ENCODE measurements around the gene CENPX. TPM values are rescaled to one million over a fixed set of nuclear protein-coding genes. Genes with fewer than 3 reads are reported as not detected.

Gene CENPX
- 100 to 1,000 TPM in 3 of 4 donors, 10 to 100 TPM in 1; 43.4 to 241 (median 122) TPM for polyA plus RNA-seq
- long read RNA-seq, donor 1, result 0 reads
- long read RNA-seq, donor 2, partial matches to known transcripts, result 0 of 13 reads
- long read RNA-seq, donor 2, other reads (novel, unspliced or antisense), result 0 of 13 reads
- long read RNA-seq, donor 3, transcript CENPX-202 (5 exons, 805 nt), result major isoform, 17 of 36 reads
- long read RNA-seq, donor 3, transcript CENPX-201 (4 exons, 751 nt), result minor isoform, 14 of 36 reads
- long read RNA-seq, donor 3, partial matches to known transcripts, result 0 of 36 reads
- long read RNA-seq, donor 3, other reads (novel, unspliced or antisense), result 0 of 36 reads
- long read RNA-seq, donor 4, partial matches to known transcripts, result 0 of 1 reads
- long read RNA-seq, donor 4, other reads (novel, unspliced or antisense), result 0 of 1 reads
- long read RNA-seq, donor 5, transcript CENPX-202 (5 exons, 805 nt), result minor isoform, 5 of 13 reads
- long read RNA-seq, donor 5, transcript CENPX-201 (4 exons, 751 nt), result major isoform, 7 of 13 reads
- long read RNA-seq, donor 5, partial matches to known transcripts, result 0 of 13 reads
- long read RNA-seq, donor 5, other reads (novel, unspliced or antisense), result 0 of 13 reads
- long read RNA-seq, donor 6, transcript CENPX-202 (5 exons, 805 nt), result minor isoform, 11 of 34 reads
- long read RNA-seq, donor 6, transcript CENPX-201 (4 exons, 751 nt), result major isoform, 17 of 34 reads
- long read RNA-seq, donor 6, partial matches to known transcripts, result 0 of 34 reads
- long read RNA-seq, donor 6, other reads (novel, unspliced or antisense), result 0 of 34 reads
- long read RNA-seq, donor 7, transcript CENPX-201 (4 exons, 751 nt), result major isoform, 44 of 72 reads
- long read RNA-seq, donor 7, transcript CENPX-202 (5 exons, 805 nt), result minor isoform, 24 of 72 reads
- long read RNA-seq, donor 7, partial matches to known transcripts, result 0 of 72 reads
- long read RNA-seq, donor 7, other reads (novel, unspliced or antisense), result 0 of 72 reads
- long read RNA-seq, donor 8, partial matches to known transcripts, result 0 of 9 reads
- long read RNA-seq, donor 8, other reads (novel, unspliced or antisense), result 0 of 9 reads
- long read RNA-seq, donor 9, partial matches to known transcripts, result 0 of 6 reads
- long read RNA-seq, donor 9, other reads (novel, unspliced or antisense), result 0 of 6 reads
- long read RNA-seq, donor 10, transcript CENPX-201 (4 exons, 751 nt), result major isoform, 23 of 48 reads
- long read RNA-seq, donor 10, transcript CENPX-202 (5 exons, 805 nt), result minor isoform, 20 of 48 reads
- long read RNA-seq, donor 10, partial matches to known transcripts, result 0 of 48 reads
- long read RNA-seq, donor 10, other reads (novel, unspliced or antisense), result 0 of 48 reads

DNA sequence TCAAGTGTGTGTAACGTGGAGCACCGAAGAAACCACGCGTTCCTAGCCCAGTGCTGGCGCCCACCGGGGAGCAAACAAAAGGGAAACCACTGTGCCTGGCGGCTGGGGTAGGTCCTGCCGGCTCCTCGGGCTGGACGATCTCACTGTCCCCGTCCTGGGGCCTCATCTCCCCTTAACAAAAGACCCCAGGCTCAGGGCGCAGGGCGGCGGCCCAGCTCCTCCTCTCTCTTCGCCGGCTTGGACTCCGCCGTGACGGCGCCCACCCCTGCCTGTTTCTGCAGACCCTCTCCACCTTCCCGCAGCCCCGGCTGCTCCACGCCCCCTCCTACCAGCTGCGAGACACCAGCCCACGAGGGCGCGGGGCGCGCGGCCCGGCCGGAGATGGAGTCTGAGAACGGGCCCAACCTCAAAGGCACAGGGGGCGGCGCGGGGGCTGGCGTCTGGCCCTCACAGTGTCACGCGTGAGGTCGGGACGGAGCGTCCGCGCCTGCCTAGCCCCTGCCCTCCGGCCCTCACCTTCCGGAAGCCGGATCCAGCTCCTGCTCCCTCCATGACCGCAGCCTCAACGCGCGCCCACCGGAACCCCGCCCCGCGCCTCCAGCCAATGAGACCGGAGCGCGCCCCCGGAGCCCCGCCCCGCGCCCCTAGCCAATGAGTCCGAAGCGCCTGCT, at the start of gene CENPX:
TSS of gene CENPX (minus strand) at position 569 of the 671 bp plus-strand sequence. CDS start at position 552, 17 bp downstream.
- H3K27ac ChIP-seq (ENCODE audit: low read depth in 1 of 3, low read length in 2 of 3), result peak within 1 kb of the TSS; percentile 26 to 85 (median 28)

DNA sequence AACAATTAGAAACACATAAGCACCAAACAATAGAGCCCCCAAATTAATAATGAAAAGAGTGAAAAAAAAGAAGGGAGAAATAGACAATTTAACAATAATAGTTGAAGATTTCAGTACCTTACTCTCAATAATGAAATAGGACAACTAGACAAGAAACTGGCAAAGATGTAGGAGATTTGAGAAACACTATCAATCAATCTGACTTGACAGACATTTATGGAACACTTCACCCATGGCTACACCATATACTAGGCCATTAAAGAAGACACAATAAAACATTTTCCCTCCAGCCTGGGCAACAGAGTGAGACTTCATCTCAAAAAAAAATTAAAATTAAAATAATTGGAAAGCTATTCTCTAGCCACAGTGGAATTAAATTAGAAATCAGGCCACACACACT, 47.9 kb upstream of the CENPX start:
- FAIRE-seq (no peak), DNase-seq (no peak)

More for the DNA sequence above, at the start of gene CENPX:
- H3K36me3 ChIP-seq (ENCODE audit: control insufficient read depth in 3 of 3, insufficient read depth in 2 of 3, low read depth in 1 of 3, low read length in 3 of 3), result peaks cover 0 to 57% (median 0%) of the 10 kb centered on the region in 3 donors
- 0 to 1% (median 0%) methylated on average over 38 to 64 of the region's 64 CpGs for WGBS, 3 donors
- no peaks in the 10 kb centered on the region for H3K9me3 ChIP-seq (ENCODE audit: control insufficient read depth in 2 of 2, insufficient read depth in 1 of 2, low read depth in 1 of 2, low read length in 1 of 2)
- H3K4me3 ChIP-seq (ENCODE audit: low read depth in 1 of 3, low read length in 3 of 3), result peak within 1 kb of the TSS; percentile 76 to 82 (median 77)
- H3K27me3 ChIP-seq (ENCODE audit: control insufficient read depth in 3 of 3, insufficient read depth in 3 of 3, low read length in 3 of 3), result no peaks in the 10 kb centered on the region
- FAIRE-seq (no peak), DNase-seq (peak in 1 of 2 donors; percentile 10)
- H3K4me1 ChIP-seq (ENCODE audit: control insufficient read depth in 3 of 3, insufficient read depth in 2 of 3, low read depth in 1 of 3, low read length in 2 of 3), result peaks cover 2 to 35% (median 5%) of the 10 kb centered on the region in 3 donors

DNA sequence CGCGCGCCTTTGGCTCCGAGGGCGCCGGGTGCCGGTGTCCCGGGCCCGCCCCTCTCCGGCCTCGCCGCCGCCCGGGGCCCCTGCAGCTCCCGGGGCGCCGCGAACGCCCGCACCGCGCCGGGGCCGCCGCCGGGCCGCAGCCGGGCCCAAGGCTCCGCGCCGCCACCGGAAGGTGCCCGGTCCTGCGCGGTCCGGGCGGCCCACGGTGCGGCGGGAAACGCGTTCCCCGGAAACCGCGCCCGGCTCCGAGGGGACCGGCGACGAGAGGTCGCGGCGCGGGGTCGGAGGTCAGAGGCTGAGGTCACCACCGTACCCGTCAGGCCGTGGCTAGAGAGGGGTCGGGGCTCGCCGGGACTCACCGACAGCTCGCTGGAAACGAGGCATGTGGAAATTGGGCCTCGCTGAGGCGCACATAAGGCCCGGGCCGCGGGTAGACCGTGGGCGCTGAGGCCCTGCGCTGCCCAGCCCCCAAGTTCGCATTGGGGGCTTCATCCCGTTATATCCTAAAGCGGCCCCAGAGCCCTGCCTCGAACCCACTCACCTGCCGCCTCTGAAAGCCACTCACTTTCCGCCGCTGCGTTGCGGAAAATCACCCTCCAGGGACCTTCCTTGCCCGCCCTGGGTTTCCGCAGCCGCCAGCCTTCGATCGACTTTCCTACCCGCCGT, 43.1 kb upstream of the CENPX start, which contains the start of gene DUS1L:
TSS of gene DUS1L (minus strand) at position 167 of the 666 bp plus-strand sequence. CDS start 745 bp downstream, outside the sequence.
- H3K9me3 ChIP-seq (ENCODE audit: control insufficient read depth in 2 of 2, insufficient read depth in 1 of 2, low read depth in 1 of 2, low read length in 1 of 2), result no peaks in the 10 kb centered on the region
- peaks cover 0 to 35% (median 4%) of the 10 kb centered on the region in 3 donors for H3K36me3 ChIP-seq (ENCODE audit: control insufficient read depth in 3 of 3, insufficient read depth in 2 of 3, low read depth in 1 of 3, low read length in 3 of 3)
- peak within 1 kb of the TSS; percentile 67 to 95 (median 85) for H3K4me3 ChIP-seq (ENCODE audit: low read depth in 1 of 3, low read length in 3 of 3)
- FAIRE-seq (no peak), DNase-seq (peak; percentile 57 to 73)
- H3K4me1 ChIP-seq (ENCODE audit: control insufficient read depth in 3 of 3, insufficient read depth in 2 of 3, low read depth in 1 of 3, low read length in 2 of 3), result peaks cover 5 to 9% (median 5%) of the 10 kb centered on the region in 3 donors
- H3K27me3 ChIP-seq (ENCODE audit: control insufficient read depth in 3 of 3, insufficient read depth in 3 of 3, low read length in 3 of 3), result no peaks in the 10 kb centered on the region
- peak within 1 kb of the TSS; percentile 15 to 80 (median 67) for H3K27ac ChIP-seq (ENCODE audit: low read depth in 1 of 3, low read length in 2 of 3)
- 8 to 17% (median 13%) methylated on average over 65 to 88 of the region's 88 CpGs for WGBS, 3 donors

More for the DNA sequence above, 47.9 kb upstream of the CENPX start:
- H3K4me1 ChIP-seq (ENCODE audit: control insufficient read depth in 3 of 3, insufficient read depth in 2 of 3, low read depth in 1 of 3, low read length in 2 of 3), result peaks cover 1 to 5% (median 3%) of the 10 kb centered on the region in 3 donors
- no peaks in the 10 kb centered on the region for H3K36me3 ChIP-seq (ENCODE audit: control insufficient read depth in 3 of 3, insufficient read depth in 2 of 3, low read depth in 1 of 3, low read length in 3 of 3)
- no peaks in the 10 kb centered on the region for H3K27me3 ChIP-seq (ENCODE audit: control insufficient read depth in 3 of 3, insufficient read depth in 3 of 3, low read length in 3 of 3)
- no peak overlapping the region for H3K4me3 ChIP-seq (ENCODE audit: low read depth in 1 of 3, low read length in 3 of 3)
- H3K27ac ChIP-seq (ENCODE audit: low read depth in 1 of 3, low read length in 2 of 3), result no peak overlapping the region
- no peaks in the 10 kb centered on the region for H3K9me3 ChIP-seq (ENCODE audit: control insufficient read depth in 2 of 2, insufficient read depth in 1 of 2, low read depth in 1 of 2, low read length in 1 of 2)

DNA sequence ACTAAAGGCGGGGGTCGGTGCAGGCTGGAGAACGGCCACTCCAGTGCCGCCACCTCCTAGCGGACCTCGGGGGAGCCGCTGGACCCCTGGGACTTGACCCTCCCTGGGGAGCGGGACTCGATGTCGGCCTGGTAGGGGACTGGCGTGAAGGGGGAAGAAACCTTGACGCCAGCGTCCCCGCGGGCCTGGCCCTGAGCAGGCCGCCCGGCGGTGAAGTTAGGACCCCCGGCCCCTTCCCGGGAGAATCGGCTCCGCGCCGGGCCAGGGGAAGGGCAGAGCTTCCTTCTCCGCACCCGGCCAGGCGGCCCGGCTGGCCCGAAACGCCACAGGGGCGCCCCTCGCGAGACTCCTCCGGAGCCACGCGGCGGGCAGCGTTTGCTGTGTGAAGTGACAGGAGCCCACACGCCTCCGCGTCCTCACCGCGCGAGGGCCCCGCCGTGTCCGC, 42.5 kb upstream of the CENPX start:
- no peak for FAIRE-seq
- DNase-seq, result peak in 1 of 2 donors; percentile 55
- Histone ChIP-seq H3K27me3 (ENCODE audit: control insufficient read depth in 3 of 3, insufficient read depth in 3 of 3, low read length in 3 of 3) (no peaks in the 10 kb centered on the region), H3K4me1 (ENCODE audit: control insufficient read depth in 3 of 3, insufficient read depth in 2 of 3, low read depth in 1 of 3, low read length in 2 of 3) (peaks cover 5 to 9% (median 5%) of the 10 kb centered on the region in 3 donors), H3K4me3 (ENCODE audit: low read depth in 1 of 3, low read length in 3 of 3) (peak overlapping the region; percentile 66 to 95 (median 85)), H3K9me3 (ENCODE audit: control insufficient read depth in 2 of 2, insufficient read depth in 1 of 2, low read depth in 1 of 2, low read length in 1 of 2) (no peaks in the 10 kb centered on the region), H3K36me3 (ENCODE audit: control insufficient read depth in 3 of 3, insufficient read depth in 2 of 3, low read depth in 1 of 3, low read length in 3 of 3) (peaks cover 0 to 41% (median 6%) of the 10 kb centered on the region in 3 donors), H3K27ac (ENCODE audit: low read depth in 1 of 3, low read length in 2 of 3) (peak overlapping the region in 2 of 3 donors; percentile 67 to 78)
- 0 to 1% (median 1%) methylated on average over 25 to 47 of the region's 47 CpGs for WGBS, 3 donors

DNA sequence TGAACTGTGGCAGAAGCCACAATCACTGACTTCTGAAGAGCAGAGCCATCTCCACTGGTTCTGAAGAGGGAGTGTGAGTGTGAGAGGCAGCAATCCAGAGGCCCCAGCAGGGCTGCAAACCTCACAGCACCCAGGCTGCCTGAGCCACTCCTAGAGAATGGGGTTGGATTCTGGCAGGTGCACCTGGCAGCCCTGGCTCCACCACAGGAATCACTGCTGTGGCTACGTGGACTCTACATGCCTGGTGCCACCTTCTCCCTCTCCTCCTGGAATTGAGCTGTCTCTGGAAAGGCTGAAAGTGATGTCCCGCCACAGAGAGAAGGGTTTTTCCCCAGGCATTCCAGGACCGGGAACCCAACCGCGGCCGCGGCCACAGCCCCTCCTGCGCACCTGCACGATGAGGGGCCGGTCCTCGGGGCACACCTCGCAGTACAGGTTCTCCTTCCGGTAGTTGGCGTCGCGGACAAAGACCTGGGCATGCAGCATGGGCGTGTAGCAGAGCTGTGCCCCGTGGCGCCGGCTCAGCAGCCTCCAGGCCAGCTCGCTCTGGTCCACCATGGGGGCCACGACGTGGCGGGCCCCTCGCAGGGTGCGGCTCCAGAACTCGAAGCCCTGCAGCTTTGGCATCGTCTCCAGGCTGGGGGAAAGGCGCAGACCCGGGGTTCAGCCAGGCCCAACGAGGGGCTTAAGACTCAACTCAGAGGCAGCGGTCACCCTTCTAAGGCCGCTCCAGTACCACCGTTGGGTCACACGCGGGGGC, 41.9 kb upstream of the CENPX start:
- FAIRE-seq, result no peak
- Histone ChIP-seq H3K27me3 (ENCODE audit: control insufficient read depth in 3 of 3, insufficient read depth in 3 of 3, low read length in 3 of 3) (no peaks in the 10 kb centered on the region), H3K36me3 (ENCODE audit: control insufficient read depth in 3 of 3, insufficient read depth in 2 of 3, low read depth in 1 of 3, low read length in 3 of 3) (peaks cover 0 to 47% (median 11%) of the 10 kb centered on the region in 3 donors), H3K9me3 (ENCODE audit: control insufficient read depth in 2 of 2, insufficient read depth in 1 of 2, low read depth in 1 of 2, low read length in 1 of 2) (no peaks in the 10 kb centered on the region), H3K27ac (ENCODE audit: low read depth in 1 of 3, low read length in 2 of 3) (peak overlapping the region in 2 of 3 donors; percentile 67 to 78), H3K4me3 (ENCODE audit: low read depth in 1 of 3, low read length in 3 of 3) (peak overlapping the region; percentile 66 to 95 (median 85)), H3K4me1 (ENCODE audit: control insufficient read depth in 3 of 3, insufficient read depth in 2 of 3, low read depth in 1 of 3, low read length in 2 of 3) (peaks cover 5 to 9% (median 5%) of the 10 kb centered on the region in 3 donors)
- WGBS, 3 donors, result 11 to 26% (median 17%) methylated on average over 36 of the region's 36 CpGs
- DNase-seq, result peak; percentile 52 to 58

DNA sequence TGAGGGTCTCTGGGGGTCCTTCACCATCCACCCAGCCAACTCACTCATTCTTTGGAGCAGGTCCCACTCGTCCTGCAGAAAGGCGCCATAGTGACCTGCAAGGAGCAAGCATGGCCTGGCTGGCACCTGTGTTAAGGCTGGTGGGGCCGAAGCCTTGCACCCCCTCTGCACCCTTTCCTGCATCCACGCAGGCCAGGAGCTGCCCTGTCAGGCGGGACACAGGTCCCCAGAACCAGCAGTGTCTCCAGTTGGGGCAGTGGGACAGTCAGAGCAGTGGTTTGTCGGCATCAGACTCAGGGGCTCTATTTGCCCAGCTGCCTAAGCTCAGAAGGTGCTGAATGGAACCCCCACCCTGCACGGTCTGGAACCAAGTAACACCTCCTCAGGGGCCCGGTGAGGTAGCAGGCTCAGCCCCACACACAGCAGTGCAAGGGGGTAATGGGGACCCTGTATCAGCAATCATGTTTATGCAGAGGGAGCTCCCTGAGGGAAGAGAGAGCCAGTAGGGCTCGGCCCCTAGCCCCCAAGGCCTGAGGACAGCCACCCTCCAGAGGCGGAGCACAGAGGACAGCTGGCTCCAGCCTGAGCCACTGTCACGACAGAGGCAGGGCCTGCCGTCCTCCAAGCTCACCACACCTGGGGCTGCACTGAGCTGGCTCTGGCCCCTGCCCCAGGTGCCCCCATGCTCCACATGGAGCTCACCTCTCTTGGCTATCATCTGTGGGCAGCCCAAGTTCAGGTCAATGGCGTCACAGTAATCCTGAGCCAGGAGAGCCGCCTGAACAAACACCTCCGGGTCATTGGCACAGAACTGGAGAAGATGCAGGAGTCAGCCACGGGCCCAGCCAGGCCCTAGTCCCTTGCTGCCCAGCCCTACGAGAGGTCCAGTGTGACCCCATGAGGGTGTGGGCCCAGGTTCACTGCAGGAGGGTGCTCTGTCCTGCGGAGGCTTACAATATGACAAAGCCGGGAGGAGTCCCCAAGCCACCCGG, 41.0 kb upstream of the CENPX start:
- WGBS, 3 donors, result 67 to 81% (median 72%) methylated on average over 20 of the region's 20 CpGs
- DNase-seq (no peak), FAIRE-seq (no peak)
- no peaks in the 10 kb centered on the region for H3K9me3 ChIP-seq (ENCODE audit: control insufficient read depth in 2 of 2, insufficient read depth in 1 of 2, low read depth in 1 of 2, low read length in 1 of 2)
- no peaks in the 10 kb centered on the region for H3K27me3 ChIP-seq (ENCODE audit: control insufficient read depth in 3 of 3, insufficient read depth in 3 of 3, low read length in 3 of 3)
- peak overlapping the region in 1 of 3 donors; percentile 95 for H3K4me3 ChIP-seq (ENCODE audit: low read depth in 1 of 3, low read length in 3 of 3)
- H3K27ac ChIP-seq (ENCODE audit: low read depth in 1 of 3, low read length in 2 of 3), result no peak overlapping the region
- peaks cover 2 to 56% (median 11%) of the 10 kb centered on the region in 3 donors for H3K36me3 ChIP-seq (ENCODE audit: control insufficient read depth in 3 of 3, insufficient read depth in 2 of 3, low read depth in 1 of 3, low read length in 3 of 3)
- H3K4me1 ChIP-seq (ENCODE audit: control insufficient read depth in 3 of 3, insufficient read depth in 2 of 3, low read depth in 1 of 3, low read length in 2 of 3), result peaks cover 5 to 9% (median 5%) of the 10 kb centered on the region in 3 donors
